NCI-H510A treated with DMSO at 0.1 percent for 48 hours (cell line): ENCODE data around the gene HOMER2.
"Not testable (repeated sequence)": the region's sequence is repeated elsewhere in the genome, so short reads cannot be mapped to it uniquely, and the experiment has no call there.

Experiments
- DNase-seq: peaks from one replicate; lab custom pipeline; 2025; lab: John Stamatoyannopoulos, UW

HOMER2 gene

GRCh38 chr15:82964890-82965289 lies 12.4 kb upstream of the HOMER2 start:
- DNase-seq, result no peak

- DNase-seq, result no peak
Observed at GRCh38 chr15:82963471-82964341, 11.2 kb upstream of the HOMER2 start.

GRCh38 chr15:82960766-82961165 lies 8.2 kb upstream of the HOMER2 start:
- no peak for DNase-seq

- no peak for DNase-seq
Observed at GRCh38 chr15:82959423-82959822, 6.9 kb upstream of the HOMER2 start.

GRCh38 chr15:82958638-82959037 lies 6.1 kb upstream of the HOMER2 start:
- DNase-seq, result no peak

GRCh38 chr15:82951472-82952157 lies 905 bp downstream of the HOMER2 start:
- peak; percentile 8 for DNase-seq

GRCh38 chr15:82950746-82951370 lies 1.7 kb downstream of the HOMER2 start:
- DNase-seq, result no peak

GRCh38 chr15:82950295-82950694 lies 2.2 kb downstream of the HOMER2 start:
- DNase-seq, result no peak

- no peak for DNase-seq
Observed at GRCh38 chr15:82946155-82946701, 6.3 kb downstream of the HOMER2 start.

- DNase-seq, result no peak
Observed at GRCh38 chr15:82945326-82945725, 7.2 kb downstream of the HOMER2 start.

- DNase-seq, result no peak
Observed at GRCh38 chr15:82944821-82945220, 7.7 kb downstream of the HOMER2 start.

- no peak for DNase-seq
Observed at GRCh38 chr15:82944056-82944455, 8.5 kb downstream of the HOMER2 start.

- no peak for DNase-seq
Observed at GRCh38 chr15:82943176-82943575, 9.3 kb downstream of the HOMER2 start.

GRCh38 chr15:82942691-82943090 lies 9.8 kb downstream of the HOMER2 start:
- no peak for DNase-seq

GRCh38 chr15:82939678-82940077 lies 12.8 kb downstream of the HOMER2 start:
- not testable (repeated sequence) for DNase-seq

- no peak for DNase-seq
Observed at GRCh38 chr15:82937712-82938058, 14.8 kb downstream of the HOMER2 start.

GRCh38 chr15:82936966-82937711 lies 15.4 kb downstream of the HOMER2 start:
- no peak for DNase-seq

- DNase-seq, result no peak
Observed at GRCh38 chr15:82935382-82935781, 17.1 kb downstream of the HOMER2 start.

- DNase-seq, result no peak
Observed at GRCh38 chr15:82934100-82934880, 18.2 kb downstream of the HOMER2 start.

GRCh38 chr15:82933576-82933975 lies 18.9 kb downstream of the HOMER2 start:
- DNase-seq, result no peak

GRCh38 chr15:82931221-82931620 lies 21.3 kb downstream of the HOMER2 start:
- DNase-seq, result no peak
